ENCODE results near the gene MCTP1.

MCTP1 gene

GRCh38 chr5:95069021-95069420 lies 215.9 kb downstream of the MCTP1 start:
- no peak overlapping the region; the same call in 1 of the 2 replicates for H3K9ac ChIP-seq (ENCODE audit: low read length)
- no peak overlapping the region for H3K27ac ChIP-seq (ENCODE audit: low read length)
- no peaks in the 10 kb centered on the region for H3K9me3 ChIP-seq (ENCODE audit: insufficient read depth, low read length)
- no peaks in the 10 kb centered on the region for H3K79me2 ChIP-seq (ENCODE audit: low read length)
- H3K4me3 ChIP-seq (ENCODE audit: low read length) = peak overlapping the region; percentile 57
- no peaks in the 10 kb centered on the region for H3K36me3 ChIP-seq (replicated peaks; ENCODE audit: low read depth, low read length)
- peak overlapping the region; percentile 82 for H3K4me2 ChIP-seq (ENCODE audit: low read length)
- H4K20me1 ChIP-seq (ENCODE audit: insufficient read depth, low read length) = no peaks in the 10 kb centered on the region
- H3K4me1 ChIP-seq (ENCODE audit: low read length) = peaks cover 18% of the 10 kb centered on the region
- H2AFZ ChIP-seq (ENCODE audit: low read depth, low read length) = no peak overlapping the region
- TF ChIP-seq CTCF (IDR thresholded peaks at IDR 0.05; ENCODE audit: low read depth, low read length) (no peak), EZH2phosphoT487 (IDR thresholded peaks at IDR 0.05; ENCODE audit: low read depth) (no peak)
- no peaks in the 10 kb centered on the region for H3K27me3 ChIP-seq (ENCODE audit: low read depth, low read length)

- Histone ChIP-seq H3K27ac (ENCODE audit: low read length) (no peak overlapping the region), H3K36me3 (replicated peaks; ENCODE audit: low read depth, low read length) (no peaks in the 10 kb centered on the region), H4K20me1 (ENCODE audit: insufficient read depth, low read length) (no peaks in the 10 kb centered on the region), H2AFZ (ENCODE audit: low read depth, low read length) (peak overlapping the region; percentile 72), H3K79me2 (ENCODE audit: low read length) (no peaks in the 10 kb centered on the region), H3K4me3 (ENCODE audit: low read length) (peak overlapping the region; percentile 57), H3K4me1 (ENCODE audit: low read length) (peaks cover 18% of the 10 kb centered on the region), H3K9me3 (ENCODE audit: insufficient read depth, low read length) (no peaks in the 10 kb centered on the region), H3K4me2 (ENCODE audit: low read length) (peak overlapping the region; percentile 82), H3K27me3 (ENCODE audit: low read depth, low read length) (no peaks in the 10 kb centered on the region), H3K9ac (ENCODE audit: low read length) (no peak overlapping the region; the same call in 1 of the 2 replicates)
- TF ChIP-seq CTCF (IDR thresholded peaks at IDR 0.05; ENCODE audit: low read depth, low read length) (no peak), EZH2phosphoT487 (IDR thresholded peaks at IDR 0.05; ENCODE audit: low read depth) (no peak)
Measured at GRCh38 chr5:95068289-95068910, 216.5 kb downstream of the MCTP1 start.

DNA sequence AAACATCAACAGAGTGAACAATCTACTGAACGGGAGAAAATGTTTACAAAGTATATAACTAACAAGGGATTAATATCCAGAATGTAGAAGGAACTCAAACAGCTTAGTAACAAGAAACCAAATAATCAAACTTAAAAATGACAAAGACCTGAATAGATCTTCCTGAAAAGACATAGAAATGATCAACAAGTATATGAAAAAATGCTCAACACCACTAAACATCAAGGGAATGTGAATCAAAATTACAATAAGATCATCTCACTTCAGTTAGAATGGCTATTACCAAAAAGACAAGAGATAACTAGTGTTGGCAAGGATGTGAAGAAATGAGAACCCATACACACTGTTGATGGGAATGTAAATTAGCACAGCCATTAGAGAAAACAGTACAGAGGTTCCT lies 218.8 kb downstream of the MCTP1 start:
- H3K36me3 ChIP-seq (replicated peaks; ENCODE audit: low read depth, low read length) = no peaks in the 10 kb centered on the region
- H4K20me1 ChIP-seq (ENCODE audit: insufficient read depth, low read length) = no peaks in the 10 kb centered on the region
- H2AFZ ChIP-seq (ENCODE audit: low read depth, low read length) = no peak overlapping the region
- no peak overlapping the region for H3K4me2 ChIP-seq (ENCODE audit: low read length)
- H3K9ac ChIP-seq (ENCODE audit: low read length) = no peak overlapping the region
- no peaks in the 10 kb centered on the region for H3K9me3 ChIP-seq (ENCODE audit: insufficient read depth, low read length)
- no peaks in the 10 kb centered on the region for H3K27me3 ChIP-seq (ENCODE audit: low read depth, low read length)
- H3K79me2 ChIP-seq (ENCODE audit: low read length) = no peaks in the 10 kb centered on the region
- peaks cover 17% of the 10 kb centered on the region for H3K4me1 ChIP-seq (ENCODE audit: low read length)
- no peak overlapping the region for H3K4me3 ChIP-seq (ENCODE audit: low read length)
- TF ChIP-seq EZH2phosphoT487 (IDR thresholded peaks at IDR 0.05; ENCODE audit: low read depth) = no peak
- no peak for TF ChIP-seq CTCF (IDR thresholded peaks at IDR 0.05; ENCODE audit: low read depth, low read length)
- no peak overlapping the region for H3K27ac ChIP-seq (ENCODE audit: low read length)

DNA sequence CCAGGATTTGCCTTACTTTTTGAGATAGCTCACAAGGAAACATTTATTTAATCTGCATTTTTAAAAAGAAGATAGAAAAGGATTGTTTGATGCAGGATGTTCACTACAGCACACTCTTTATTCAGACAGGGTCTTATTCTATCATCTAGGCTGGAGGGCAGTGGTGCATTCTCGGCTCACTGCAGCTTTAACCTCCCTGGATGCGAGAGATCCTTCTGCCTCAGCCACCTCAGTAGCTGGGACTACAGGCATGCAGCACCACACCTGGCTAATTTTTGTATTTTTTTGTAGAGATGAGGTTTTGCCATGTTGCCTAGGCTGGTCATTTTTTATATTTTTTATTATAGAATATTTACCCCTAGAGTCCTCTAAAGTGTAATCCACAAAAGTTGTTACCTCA lies 221.4 kb downstream of the MCTP1 start:
- H3K79me2 ChIP-seq (ENCODE audit: low read length) = no peaks in the 10 kb centered on the region

More for the DNA sequence above, 221.4 kb downstream of the MCTP1 start:
- Histone ChIP-seq H3K4me3 (ENCODE audit: low read length) (no peak overlapping the region), H3K27ac (ENCODE audit: low read length) (no peak overlapping the region), H4K20me1 (ENCODE audit: insufficient read depth, low read length) (no peaks in the 10 kb centered on the region), H3K27me3 (ENCODE audit: low read depth, low read length) (no peaks in the 10 kb centered on the region), H3K9ac (ENCODE audit: low read length) (no peak overlapping the region), H3K4me1 (ENCODE audit: low read length) (peaks cover 4% of the 10 kb centered on the region; the same call in 1 of the 2 replicates), H3K9me3 (ENCODE audit: insufficient read depth, low read length) (no peaks in the 10 kb centered on the region), H3K36me3 (replicated peaks; ENCODE audit: low read depth, low read length) (no peaks in the 10 kb centered on the region), H2AFZ (ENCODE audit: low read depth, low read length) (no peak overlapping the region), H3K4me2 (ENCODE audit: low read length) (no peak overlapping the region)
- TF ChIP-seq CTCF (IDR thresholded peaks at IDR 0.05; ENCODE audit: low read depth, low read length) (no peak), EZH2phosphoT487 (IDR thresholded peaks at IDR 0.05; ENCODE audit: low read depth) (no peak)

All from OCI-LY3 (cell line).